H1 (cell line): ENCODE results near the gene MARVELD2. TPM values are rescaled to one million over a fixed set of nuclear protein-coding genes. Genes with fewer than 3 reads are reported as not detected.

Experiments used
- CTCF ChIA-PET: fragments of 300-600 bp; sonication (Branson Sonifier 250); formaldehyde crosslinking; loops from one replicate; lab custom pipeline; 2021; ENCODE audit not compliant: partially characterized antibody; lab: Charles Lee
- POLR2A ChIA-PET: fragments of 300-600 bp; sonication (Branson Sonifier 250); formaldehyde crosslinking; loops from one replicate; lab custom pipeline; 2021; ENCODE audit warnings: inconsistent platforms; ENCODE audit not compliant: partially characterized antibody; lab: Charles Lee
- DNase-seq, 2 experiments: peaks; one replicate each; pipeline versions ENCODE4 v3.0.0 to v3.0.0-alpha.2; 2010 to 2022; ENCODE audit warnings: low spot score in 2 of 2, low read depth in 1 of 2, mixed read lengths in 1 of 2
- FAIRE-seq: peaks from 2 replicates; lab custom pipeline; 2011; peaks lifted over from hg19 to GRCh38; lab: Jason Lieb, UNC
- H2AFZ ChIP-seq: 2 replicates; pipeline ENCODE4 v1.8.1; 2012; ENCODE audit warnings: low read length, inconsistent platforms
- H2AK5ac ChIP-seq: 2 replicates; pipeline ENCODE4 v1.6.1; 2013; ENCODE audit warnings: low read depth, low read length
- H2BK120ac ChIP-seq: replicated peaks from 2 replicates; pipeline ENCODE3; 2013; ENCODE audit warnings: low read depth, low read length, inconsistent platforms
- H2BK12ac ChIP-seq: 2 replicates; pipeline ENCODE4 v1.6.1; 2013; ENCODE audit warnings: low read depth, low read length
- H2BK15ac ChIP-seq: 2 replicates; pipeline ENCODE4 v1.6.1; 2013; ENCODE audit warnings: low read length
- H2BK20ac ChIP-seq: 2 replicates; pipeline ENCODE4 v1.6.1; 2013; ENCODE audit warnings: low read length
- H2BK5ac ChIP-seq: 2 replicates; pipeline ENCODE4 v1.6.1; 2013; ENCODE audit warnings: low read depth, low read length
- H3K14ac ChIP-seq: 2 replicates; pipeline ENCODE4 v1.6.1; 2013; ENCODE audit warnings: inconsistent platforms; ENCODE audit not compliant: insufficient read length
- H3K18ac ChIP-seq: 2 replicates; pipeline ENCODE4 v1.6.1; 2013; ENCODE audit warnings: low read length; ENCODE audit errors: extremely low read depth
- H3K23ac ChIP-seq: 2 replicates; pipeline ENCODE4 v1.6.1; 2013; ENCODE audit warnings: inconsistent platforms; ENCODE audit not compliant: insufficient read length
- H3K23me2 ChIP-seq: 2 replicates; pipeline ENCODE4 v1.6.1; 2013; ENCODE audit warnings: low read depth, low read length
- H3K27ac ChIP-seq: 2 replicates; pipeline ENCODE4 v1.6.1; 2011; ENCODE audit warnings: low read depth, low read length, inconsistent platforms
- H3K27me3 ChIP-seq, 4 experiments: replicated peaks in 1 of 4; 1 replicate in 1 of 4; 2 replicates in 3 of 4; pipeline versions ENCODE4 v1.6.1 to v1.8.1; 2011 to 2013; ENCODE audit warnings: low read length in 3 of 4, mild to moderate bottlenecking in 3 of 4, inconsistent platforms in 2 of 4, mixed read lengths in 2 of 4, moderate library complexity in 1 of 4; ENCODE audit not compliant: control insufficient read depth in 3 of 4, insufficient read depth in 3 of 4; ENCODE audit errors: extremely low read depth in 1 of 4
- H3K36me3 ChIP-seq, 4 experiments: 2 replicates each; pipeline versions ENCODE4 v1.6.1 to v1.8.1; 2011 to 2013; ENCODE audit warnings: mild to moderate bottlenecking in 4 of 4, low read length in 3 of 4, moderate library complexity in 2 of 4, control low read depth in 1 of 4, inconsistent platforms in 1 of 4; ENCODE audit not compliant: insufficient read depth in 4 of 4, control insufficient read depth in 2 of 4
- H3K4ac ChIP-seq: replicated peaks from 2 replicates; pipeline ENCODE3; 2013; ENCODE audit warnings: low read length, low read depth, mixed read lengths, inconsistent platforms; ENCODE audit not compliant: insufficient read length
- H3K4me1 ChIP-seq, 4 experiments: replicated peaks in 1 of 4; 1 replicate in 1 of 4; 2 replicates in 3 of 4; pipeline versions ENCODE4 v1.6.1 to v1.8.1; 2011 to 2013; ENCODE audit warnings: low read length in 3 of 4, inconsistent platforms in 2 of 4, mixed read lengths in 1 of 4; ENCODE audit not compliant: insufficient read depth in 4 of 4, control insufficient read depth in 3 of 4
- H3K4me2 ChIP-seq, 2 experiments: 2 replicates each; pipeline versions ENCODE4 v1.6.1 to v1.8.1; 2011 to 2013; ENCODE audit warnings: low read depth in 2 of 2, low read length in 2 of 2, control low read depth in 1 of 2, inconsistent platforms in 1 of 2, mild to moderate bottlenecking in 1 of 2; ENCODE audit not compliant: insufficient read depth in 1 of 2
- H3K4me3 ChIP-seq, 4 experiments: fragments of 200-600, 300-600 bp in 1 of 4; sonication (generic), shearing (Covaris generic), sonication (Bioruptor Twin) in 1 of 4; 2 replicates each; pipeline versions ENCODE4 v1.5.1 to v1.8.1; 2011 to 2016; ENCODE audit warnings: low read length in 4 of 4, low read depth in 3 of 4, control low read depth in 2 of 4, inconsistent platforms in 2 of 4, mild to moderate bottlenecking in 2 of 4, mixed read lengths in 1 of 4, moderate library complexity in 1 of 4; ENCODE audit not compliant: insufficient read depth in 2 of 4; ENCODE audit errors: extremely low read depth in 1 of 4
- H3K56ac ChIP-seq: replicated peaks from 2 replicates; pipeline ENCODE3; 2013; ENCODE audit warnings: low read depth, mild to moderate bottlenecking, mixed read lengths, low read length, inconsistent platforms; ENCODE audit not compliant: insufficient read length
- H3K79me1 ChIP-seq: 2 replicates; pipeline ENCODE4 v1.6.1; 2013; ENCODE audit warnings: low read depth, low read length, control low read depth
- H3K79me2 ChIP-seq, 2 experiments: 2 replicates each; pipeline versions ENCODE4 v1.6.1 to v1.8.1; 2012 to 2013; ENCODE audit warnings: low read length in 2 of 2, mild to moderate bottlenecking in 2 of 2, inconsistent platforms in 1 of 2; ENCODE audit not compliant: insufficient read depth in 2 of 2, control insufficient read depth in 1 of 2
- H3K9ac ChIP-seq, 4 experiments: replicated peaks in 1 of 4; 1 replicate in 1 of 4; 2 replicates in 3 of 4; pipeline versions ENCODE4 v1.6.1 to v1.8.1; 2011 to 2013; ENCODE audit warnings: low read depth in 3 of 4, low read length in 3 of 4, control low read depth in 2 of 4, mild to moderate bottlenecking in 2 of 4, moderate library complexity in 2 of 4, inconsistent platforms in 1 of 4; ENCODE audit errors: extremely low read depth in 1 of 4
- H3K9me3 ChIP-seq, 2 experiments: 2 replicates each; pipeline versions ENCODE4 v1.6.1 to v1.8.1; 2012 to 2013; ENCODE audit warnings: mild to moderate bottlenecking in 2 of 2, moderate library complexity in 2 of 2, control low read depth in 1 of 2, inconsistent platforms in 1 of 2, low read depth in 1 of 2, low read length in 1 of 2, mixed read lengths in 1 of 2; ENCODE audit not compliant: insufficient read depth in 2 of 2
- H4K20me1 ChIP-seq, 2 experiments: replicated peaks in 1 of 2; 2 replicates each; pipeline versions ENCODE3 to v1.8.1; 2011 to 2013; ENCODE audit warnings: inconsistent platforms in 2 of 2, low read length in 2 of 2, mild to moderate bottlenecking in 1 of 2; ENCODE audit not compliant: insufficient read depth in 2 of 2, control insufficient read depth in 1 of 2
- H4K5ac ChIP-seq: 2 replicates; pipeline ENCODE4 v1.6.1; 2013; ENCODE audit warnings: low read length, low read depth, mixed read lengths, inconsistent platforms; ENCODE audit not compliant: insufficient read length
- H4K8ac ChIP-seq: 2 replicates; pipeline ENCODE4 v1.8.0; 2013; ENCODE audit warnings: mild to moderate bottlenecking, moderate library complexity, low read length, inconsistent platforms; ENCODE audit not compliant: insufficient read depth; ENCODE audit errors: extremely low read depth
- H4K91ac ChIP-seq: replicated peaks from 2 replicates; pipeline ENCODE3; 2013; ENCODE audit warnings: low read length, mixed read lengths, inconsistent platforms; ENCODE audit not compliant: insufficient read length
- ATF3 ChIP-seq: IDR thresholded peaks from 2 replicates; pipeline ENCODE4 v1.6.1; 2011; ENCODE audit warnings: low read depth, mild to moderate bottlenecking, low read length; ENCODE audit not compliant: insufficient read depth
- BACH1 ChIP-seq: IDR thresholded peaks from 2 replicates; pipeline ENCODE4 v1.6.1; 2012; ENCODE audit warnings: low read length, improper control_type of control experiment
- CEBPB ChIP-seq: IDR thresholded peaks from 2 replicates; pipeline ENCODE4 v1.6.1; 2012; ENCODE audit warnings: low read depth, low read length
- CHD1 ChIP-seq: IDR thresholded peaks from 2 replicates; pipeline ENCODE4 v1.6.1; 2012; ENCODE audit warnings: low read depth, low read length, improper control_type of control experiment
- CREB1 ChIP-seq: IDR thresholded peaks from 2 replicates; pipeline ENCODE4 v1.6.1; 2012; ENCODE audit warnings: inconsistent platforms
- GTF2F1 ChIP-seq: IDR thresholded peaks from 2 replicates; pipeline ENCODE4 v1.6.1; 2012; ENCODE audit warnings: low read depth, low read length, improper control_type of control experiment, borderline replicate concordance
- NRF1 ChIP-seq: IDR thresholded peaks from 2 replicates; pipeline ENCODE4 v1.6.1; 2011; ENCODE audit warnings: mild to moderate bottlenecking, low read depth, low read length, improper control_type of control experiment
- POLR2AphosphoS5 ChIP-seq: IDR thresholded peaks from 2 replicates; pipeline ENCODE4 v1.6.1; 2011; ENCODE audit warnings: low read depth, low read length
- SIRT6 ChIP-seq: IDR thresholded peaks from one replicate; pipeline ENCODE4 v1.7.1; 2012; ENCODE audit warnings: low read length, inconsistent platforms
- SP1 ChIP-seq: IDR thresholded peaks from 2 replicates; pipeline ENCODE4 v1.6.1; 2011; ENCODE audit warnings: low read depth, low read length
- SP4 ChIP-seq: IDR thresholded peaks from 2 replicates; pipeline ENCODE4 v1.6.1; 2012; ENCODE audit warnings: low read length, inconsistent platforms
- SUZ12 ChIP-seq: fragments of 200-600 bp; sonication (generic); IDR thresholded peaks from 2 replicates; pipeline ENCODE4 v1.6.1; 2012; ENCODE audit warnings: mild to moderate bottlenecking, inconsistent platforms, low read length, moderate library complexity, mixed read lengths
- WGBS, 2 experiments: shearing (Covaris generic) in 1 of 2; methylation state at CpG; one replicate each; pipeline versions ENCODE4 v1.1.6 to v1.1.7; 2013 to 2015; ENCODE audit warnings: low lambda C conversion rate in 2 of 2, mixed read lengths in 2 of 2, inconsistent platforms in 1 of 2, low coverage in 1 of 2, missing lambda C conversion rate in 1 of 2; ENCODE audit not compliant: insufficient replicate concordance in 2 of 2, insufficient coverage in 1 of 2, insufficient read length in 1 of 2; ENCODE audit errors: extremely low coverage in 1 of 2, missing lambda C conversion rate in 1 of 2; 5-methylcytosine and 5-hydroxymethylcytosine counted together
- polyA plus RNA-seq, 7 experiments: library from polyadenylated mRNA; depleted of rRNA in 3 of 7; stranded (reverse) in 5 of 7; unstranded in 2 of 7; fragments of >200 nt in 5 of 7; fragments of 200-250 nt in 2 of 7; gene quantifications; 1 replicate in 5 of 7; 2 replicates in 1 of 7; 4 replicates in 1 of 7; pipeline versions ENCODE4 v1.2.1 to v1.2.3, GENCODE V29; 2011 to 2013; ENCODE audit warnings: missing spikeins in 2 of 7, mixed read lengths in 2 of 7
- total RNA-seq: library from RNA; stranded (reverse); fragmentation: NEBNext Ultra II Directional; extraction: Animal tissue kit (Norgen Biotek cat#: 25700); gene quantifications from 2 replicates; pipeline ENCODE4 v1.2.1, GENCODE V29; 2021

Gene MARVELD2
- total and polyA plus RNA-seq, 2 of the 8 experiments (the other 6 are each of a cell fraction or from before 2014, with no cell fraction given): 18.7 to 31.0 TPM

- H3K14ac ChIP-seq: no peak overlapping the region
- no peaks in the 10 kb centered on the region for H4K20me1 ChIP-seq
- TF ChIP-seq CHD1: no peak
- TF ChIP-seq GTF2F1: no peak
- no peak for TF ChIP-seq SP4
- no peak for TF ChIP-seq NRF1
- no peak for TF ChIP-seq POLR2AphosphoS5
- TF ChIP-seq SIRT6: no peak
- TF ChIP-seq CEBPB: no peak
- TF ChIP-seq BACH1: no peak
- no peak for TF ChIP-seq CREB1
- TF ChIP-seq SP1: no peak
- no peak for TF ChIP-seq SUZ12
- TF ChIP-seq ATF3: no peak
- TF ChIP-seq, all 59 proteins: peak for 0
- H3K27ac ChIP-seq: no peak overlapping the region
- no peak overlapping the region for H4K91ac ChIP-seq
- no peaks in the 10 kb centered on the region for H3K27me3 ChIP-seq
- FAIRE-seq: no peak
- no peak overlapping the region for H2BK120ac ChIP-seq
- H3K79me2 ChIP-seq: peaks cover 3 to 22% of the 10 kb centered on the region in 2 experiments; a peak in 3 of 4 replicates
- no peak overlapping the region for H4K8ac ChIP-seq
- H3K4me2 ChIP-seq: no peak overlapping the region
- CTCF ChIA-PET: no interaction called here
- POLR2A ChIA-PET: no interaction called here
- no peak overlapping the region for H3K23ac ChIP-seq
- no peak overlapping the region for H3K4ac ChIP-seq
- H3K4me3 ChIP-seq: no peak overlapping the region
- H2BK5ac ChIP-seq: no peak overlapping the region
- no peak overlapping the region for H3K9ac ChIP-seq
- H3K79me1 ChIP-seq: no peaks in the 10 kb centered on the region
- no peak overlapping the region for H2BK12ac ChIP-seq
- no peak for DNase-seq
- no peak overlapping the region for H2BK20ac ChIP-seq
- H3K4me1 ChIP-seq: 0 out of 7 replicates have a peak, but pooled peaks cover 0 to 3% (median 0%) of the 10 kb centered on the region in 4 experiments
- H3K23me2 ChIP-seq: no peaks in the 10 kb centered on the region; the same call in 1 of the 2 replicates
- no peak overlapping the region for H4K5ac ChIP-seq
- no peak overlapping the region for H2AFZ ChIP-seq
- peaks cover 3 to 38% (median 7%) of the 10 kb centered on the region in 4 experiments for H3K36me3 ChIP-seq
- H3K18ac ChIP-seq: no peak overlapping the region
- no peak overlapping the region for H2BK15ac ChIP-seq
- no peak overlapping the region for H3K56ac ChIP-seq
- H3K9me3 ChIP-seq: no peaks in the 10 kb centered on the region
- WGBS, 2 experiments: 95% methylated on average over 4 of the region's 4 CpGs; no CpG with 5 or more reads in 1 of the 2 experiments
- H2AK5ac ChIP-seq: no peak overlapping the region
Observed at GRCh38 chr5:69374911-69375446, 39.9 kb upstream of the MARVELD2 start.
